Germinal center (tissue), 1 donor: ENCODE data around the gene ERI2.
"Not testable (repeated sequence)": the region's sequence is repeated elsewhere in the genome, so short reads cannot be mapped to it uniquely, and the experiment has no call there.

Experiments
- DNase-seq: peaks from one replicate; pipeline ENCODE4 v3.0.0; 2012; ENCODE audit warnings: mixed read lengths, low spot score

The ERI2 gene

DNA sequence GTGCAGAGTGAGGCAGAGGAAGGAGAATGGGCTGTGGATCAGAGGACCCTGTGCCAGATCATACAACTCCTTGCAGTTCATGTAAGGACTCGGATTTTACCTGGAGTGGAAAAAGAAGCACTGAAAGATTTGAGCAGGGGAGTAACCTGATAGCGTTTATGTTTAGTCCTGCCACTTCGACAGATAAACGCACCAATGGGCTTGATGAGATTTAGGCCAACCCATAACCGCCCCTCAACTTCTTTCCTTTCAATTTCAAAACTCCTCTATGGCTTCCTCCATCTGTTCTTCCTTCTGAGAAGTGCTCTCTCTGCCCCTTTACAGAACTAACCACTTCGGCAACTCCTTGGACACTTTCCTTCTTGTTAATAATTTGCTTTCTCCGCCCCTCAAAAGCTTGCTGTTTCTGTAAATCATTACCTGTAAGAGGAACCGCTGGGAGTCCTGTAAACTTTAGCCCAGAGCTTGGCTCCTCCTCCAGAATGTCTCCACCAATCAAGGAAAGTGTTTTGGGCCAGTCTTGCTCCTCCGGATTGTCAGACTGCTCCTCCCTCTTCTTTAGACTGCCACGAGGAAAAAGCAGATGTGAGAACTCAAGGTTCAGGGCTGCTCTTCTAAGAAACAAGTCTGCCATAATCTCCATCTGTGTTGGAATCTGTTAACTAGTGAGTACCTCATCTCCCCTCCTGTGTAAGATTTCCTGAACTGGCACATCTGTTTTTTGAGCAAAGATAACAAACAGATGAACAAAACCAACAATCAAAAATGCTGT lies 42.6 kb downstream of the ERI2 start, which contains the start of gene ACSM3:
ACSM3 (plus strand) TSS at position 554 of the 772 bp plus-strand sequence. CDS start 6,021 bp downstream, outside the sequence.
- peak; percentile 88 for DNase-seq

DNA sequence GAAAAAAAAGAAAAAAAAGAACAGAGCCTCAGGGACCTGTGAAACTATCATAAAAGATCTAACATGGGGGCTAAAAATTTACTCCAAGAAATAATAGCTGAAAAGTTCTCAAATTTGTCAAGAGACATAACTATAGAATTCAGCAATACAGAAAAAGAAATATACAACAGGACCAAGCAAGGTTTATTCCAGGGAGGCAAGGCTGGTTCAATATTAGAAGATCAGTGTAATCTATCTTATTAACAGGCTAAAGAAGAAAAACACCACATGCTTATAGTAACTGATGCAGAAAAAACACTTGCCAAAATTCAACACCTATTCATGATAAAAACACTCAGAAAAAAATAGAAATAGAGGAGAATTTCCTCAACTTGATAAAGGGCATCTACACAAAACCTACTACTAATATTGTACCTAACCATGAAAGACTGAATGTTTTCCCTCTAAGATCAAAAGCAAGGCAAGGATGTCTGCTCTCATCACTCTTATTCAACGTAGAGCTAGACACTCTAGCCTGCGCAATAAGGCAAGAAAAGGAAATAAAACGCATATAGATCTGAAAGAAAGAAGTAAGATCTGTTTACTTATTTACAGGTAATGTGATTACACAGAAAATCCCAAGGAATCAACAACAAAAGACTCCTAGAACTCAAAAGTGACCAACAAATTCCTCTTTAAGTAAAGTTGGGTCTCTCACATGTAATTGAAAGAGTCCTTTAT lies 43.7 kb downstream of the ERI2 start:
- DNase-seq = no peak

DNA sequence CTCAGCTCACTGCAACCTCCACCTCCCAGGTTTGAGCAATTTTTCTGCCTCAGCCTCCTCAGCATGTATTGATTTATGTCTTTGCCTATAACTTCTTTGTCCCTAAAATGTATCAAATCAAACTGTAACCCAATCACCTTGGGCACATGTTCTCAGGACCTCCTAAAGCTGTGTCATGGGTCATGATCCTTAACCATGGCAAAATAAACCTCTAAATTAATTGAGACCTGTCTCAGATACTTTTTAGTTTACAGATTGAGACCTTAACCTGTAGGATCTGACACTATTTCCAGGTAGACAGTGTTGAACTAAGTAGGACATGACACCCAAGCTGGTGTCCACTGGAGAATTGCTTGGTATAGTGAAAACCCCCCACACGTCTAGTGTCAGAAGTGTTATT lies 45.1 kb downstream of the ERI2 start:
- no peak for DNase-seq

DNA sequence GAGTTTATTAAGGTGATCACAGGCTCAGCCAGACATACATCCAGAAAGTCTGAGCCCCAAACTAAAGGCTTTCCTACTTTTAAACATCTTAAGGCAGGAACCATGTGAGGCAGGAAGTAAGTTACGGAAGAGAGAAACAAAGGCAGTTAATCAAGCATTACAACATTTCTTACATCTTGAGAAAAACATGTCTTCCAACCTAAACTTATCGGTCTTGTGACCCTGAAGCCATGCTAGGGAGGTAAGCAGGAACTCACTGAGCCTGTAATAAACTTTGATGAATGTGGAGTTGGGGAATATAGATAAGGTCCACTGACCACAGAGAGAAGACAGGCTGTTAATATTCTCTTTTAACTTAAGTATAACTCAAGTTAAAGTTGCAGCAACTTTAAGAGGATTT lies 45.9 kb downstream of the ERI2 start:
- DNase-seq = no peak

DNA sequence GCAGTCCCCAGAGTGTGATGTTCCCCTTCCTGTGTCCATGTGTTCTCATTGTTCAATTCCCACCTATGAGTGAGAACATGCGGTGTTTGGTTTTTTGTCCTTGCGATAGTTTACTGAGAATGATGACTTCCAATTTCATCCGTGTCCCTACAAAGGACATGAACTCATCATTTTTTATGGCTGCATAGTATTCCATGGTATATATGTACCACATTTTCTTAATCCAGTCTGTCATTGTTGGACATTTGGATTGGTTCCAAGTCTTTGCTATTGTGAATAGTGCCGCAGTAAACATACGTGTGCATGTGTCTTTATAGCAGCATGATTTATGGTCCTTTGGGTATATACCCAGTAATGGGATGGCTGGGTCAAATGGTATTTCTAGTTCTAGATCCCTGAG lies 50.5 kb downstream of the ERI2 start:
- DNase-seq = not testable (repeated sequence)

DNA sequence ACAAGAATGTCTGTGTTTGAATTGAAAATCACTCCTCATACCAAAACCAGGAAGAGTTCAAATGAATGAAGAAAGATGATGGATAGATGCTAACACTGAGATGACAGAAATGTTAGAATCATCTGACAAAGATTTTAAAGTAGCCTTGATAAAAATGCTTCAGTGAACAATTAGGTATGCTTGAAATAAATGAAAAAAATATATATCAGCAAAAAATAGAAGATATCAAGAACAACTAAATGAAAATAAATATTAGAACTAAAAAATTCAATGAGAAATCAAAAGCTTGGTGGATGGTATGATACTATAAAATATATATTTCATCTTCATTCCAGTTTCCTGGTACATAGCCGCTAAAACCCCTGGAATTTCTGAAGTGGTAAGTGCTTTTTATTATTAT lies 51.0 kb downstream of the ERI2 start:
- no peak for DNase-seq

DNA sequence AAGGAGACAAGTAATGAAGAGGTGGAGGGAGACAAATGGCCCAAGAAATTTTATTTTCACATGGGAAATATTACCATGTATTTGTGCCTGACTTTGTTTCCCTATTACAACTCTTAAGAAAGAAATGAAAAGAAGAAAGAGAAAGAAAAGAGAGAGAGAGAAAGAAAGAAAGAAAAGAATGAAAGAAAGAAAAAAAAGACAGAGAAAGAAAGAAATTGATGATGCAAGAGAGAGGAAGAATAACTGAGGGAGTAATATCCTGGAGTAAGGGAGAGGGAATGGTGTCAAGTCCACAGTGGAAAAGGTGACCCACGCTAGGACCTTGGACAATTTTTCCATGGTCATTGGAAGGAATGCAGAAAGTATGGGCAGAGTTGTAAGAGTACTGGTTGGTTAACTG lies 52.5 kb downstream of the ERI2 start:
- DNase-seq = no peak

DNA sequence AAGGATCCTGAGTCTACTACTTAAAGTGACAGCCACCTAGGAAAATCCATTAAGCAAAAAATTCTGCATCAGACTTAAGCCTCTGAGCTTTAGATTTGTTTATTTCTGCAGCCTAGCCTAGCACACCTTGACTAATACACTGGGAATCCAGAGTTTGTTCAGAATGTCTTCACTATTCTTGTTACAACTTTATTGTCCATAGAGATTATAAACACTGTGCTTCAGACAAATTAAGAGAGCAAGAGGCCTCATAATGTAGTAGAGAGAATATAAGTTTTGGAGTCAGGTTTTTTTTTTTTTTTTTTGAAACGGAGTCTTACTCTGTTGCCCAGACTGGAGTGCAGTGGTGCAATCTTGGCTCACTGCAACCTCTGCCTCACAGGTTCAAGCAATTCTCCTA lies 55.7 kb downstream of the ERI2 start:
- DNase-seq = no peak

DNA sequence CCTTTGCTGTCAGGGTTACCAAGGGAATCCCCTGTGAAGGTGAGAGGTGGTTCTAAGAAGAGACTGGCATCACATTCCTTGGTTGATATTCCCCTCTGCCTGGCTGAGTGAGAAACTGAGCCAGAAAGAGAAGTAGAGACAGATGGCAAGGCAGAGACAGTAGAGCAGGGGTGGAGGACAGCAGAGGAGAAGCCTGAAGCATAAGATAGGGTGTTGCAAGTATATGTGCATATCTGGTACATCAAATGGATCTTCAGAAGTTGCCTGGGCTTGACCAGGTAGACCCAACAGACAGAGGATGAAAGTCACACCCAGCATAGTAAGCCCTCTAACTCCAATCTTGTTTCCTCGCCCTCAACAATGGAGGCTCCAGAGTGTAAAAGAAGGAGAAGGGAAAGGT lies 56.8 kb downstream of the ERI2 start:
- no peak for DNase-seq

DNA sequence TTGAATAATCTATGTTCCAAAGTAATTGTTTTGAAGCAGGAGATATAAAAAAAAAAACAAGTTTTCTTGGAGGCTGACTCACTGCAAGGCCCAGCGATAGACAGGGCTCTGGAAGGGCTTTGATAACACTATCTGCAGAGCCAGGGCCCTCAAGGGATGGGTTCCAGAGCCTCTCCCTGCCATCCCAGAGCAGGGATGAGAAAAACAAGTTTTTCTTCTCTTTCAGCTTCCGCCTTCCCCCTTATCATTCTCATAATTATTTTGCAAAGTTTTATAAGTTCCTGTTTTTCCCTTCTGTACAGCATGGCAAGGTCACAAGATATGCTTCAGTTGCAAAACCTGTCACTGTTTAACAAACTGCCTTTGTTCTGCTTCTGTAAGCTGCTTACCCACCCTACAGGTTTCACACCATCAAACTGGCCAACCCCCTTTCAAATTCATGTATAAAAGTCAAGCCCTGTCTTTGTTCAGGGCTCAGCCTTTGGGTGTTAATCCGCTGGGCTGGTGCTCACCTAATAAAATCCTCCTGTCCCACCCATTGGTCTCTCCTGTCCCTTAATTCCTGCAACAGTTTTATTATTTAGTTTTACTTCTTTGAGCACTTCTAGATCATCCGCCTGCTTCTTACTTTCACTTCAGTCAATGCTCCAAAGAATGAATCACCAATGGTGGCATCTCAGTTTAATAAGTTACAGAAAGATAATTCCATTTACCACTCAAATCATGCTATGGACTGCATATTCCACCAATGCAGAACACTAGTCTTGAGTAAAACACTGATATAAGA lies 59.0 kb downstream of the ERI2 start:
- DNase-seq = no peak

DNA sequence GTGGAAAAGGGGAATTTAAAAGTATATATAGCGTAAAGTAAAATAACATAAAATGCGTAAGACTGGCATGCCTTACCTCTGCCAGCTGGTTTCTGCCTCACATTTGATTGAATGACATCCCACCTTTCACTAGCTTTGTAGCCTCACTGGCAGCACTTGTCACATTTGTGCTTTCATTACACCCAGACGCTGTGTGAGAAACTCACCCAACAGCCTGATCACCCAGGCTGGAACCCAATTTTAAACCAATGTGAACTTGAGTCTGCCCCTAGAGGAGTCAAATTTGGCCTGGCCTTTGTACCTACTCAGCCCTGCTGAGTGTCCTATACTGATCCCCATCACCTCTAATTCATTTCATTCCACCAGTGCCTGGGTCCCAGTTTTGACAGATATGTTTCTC lies 59.8 kb downstream of the ERI2 start:
- DNase-seq = no peak
